AG04449 (cell line): Measurements from ENCODE around the gene VSIR.

Experiments used
- CTCF ChIA-PET: fragments of 350-600 bp; formaldehyde crosslinking; extraction: SDS; loops from one replicate; lab custom pipeline; 2021; ENCODE audit warnings: antibody characterized with exemption; lab: Yijun Ruan, JAX
- POLR2A ChIA-PET: fragments of 400-600, 350-600 bp; formaldehyde crosslinking; extraction: SDS; loops from one replicate; lab custom pipeline; 2020; ENCODE audit warnings: antibody characterized with exemption, inconsistent platforms; lab: Yijun Ruan, JAX
- DNase-seq: peaks from one replicate; pipeline ENCODE4 v3.0.0-alpha.2; 2010; ENCODE audit warnings: low read depth, low spot score
- H3K4me3 ChIP-seq: 2 replicates; pipeline ENCODE4 v1.5.1; 2011; ENCODE audit warnings: low read depth, mild to moderate bottlenecking, control low read depth, low read length
- CTCF ChIP-seq: IDR thresholded peaks from one replicate; pipeline ENCODE4 v1.5.1; 2011; ENCODE audit warnings: mild to moderate bottlenecking, moderate library complexity, low read length, control low read depth, inconsistent platforms; ENCODE audit not compliant: insufficient read depth; ENCODE audit errors: missing control alignments

VSIR gene

GRCh38 chr10:71788954-71789353 lies 15.6 kb upstream of the VSIR start:
- no peak for DNase-seq
- TF ChIP-seq CTCF: no peak
- ChIA-PET POLR2A (no interaction called here), CTCF (no interaction called here)
- no peak overlapping the region for H3K4me3 ChIP-seq

DNA sequence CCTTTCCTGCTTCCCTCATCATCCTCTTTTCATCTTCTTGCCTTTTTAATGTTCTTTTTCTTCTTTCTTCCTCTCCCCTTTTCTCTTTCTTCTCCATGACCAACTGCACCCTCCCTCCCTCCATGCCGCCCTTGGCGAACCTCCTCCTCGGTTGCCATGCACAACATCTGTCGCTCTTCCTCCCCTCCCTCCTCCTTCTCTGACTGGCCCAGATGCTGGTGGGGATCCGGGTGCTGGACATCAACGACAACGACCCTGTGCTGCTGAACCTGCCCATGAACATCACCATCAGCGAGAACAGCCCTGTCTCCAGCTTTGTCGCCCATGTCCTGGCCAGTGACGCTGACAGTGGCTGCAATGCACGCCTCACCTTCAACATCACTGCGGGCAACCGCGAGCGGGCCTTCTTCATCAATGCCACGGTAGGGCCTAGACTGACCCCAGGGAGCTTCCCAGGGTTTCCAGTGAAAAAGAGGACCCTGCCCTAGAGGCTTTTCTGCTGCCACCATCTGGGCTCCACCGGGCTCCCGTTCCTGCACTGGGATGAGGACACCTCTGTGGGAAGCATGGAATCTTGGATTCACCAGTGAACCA lies 11.5 kb upstream of the VSIR start:
- DNase-seq: no peak
- no peak overlapping the region for H3K4me3 ChIP-seq
- POLR2A ChIA-PET: no interaction called here
- CTCF ChIA-PET: interaction anchor here (1.4 to 6.0 kb wide), 2 partner anchors 9 to 12 kb away, joined by 4 to 31 read pairs; partner anchors contain the start of gene VSIR
- TF ChIP-seq CTCF: no peak

- no peak for TF ChIP-seq CTCF
- DNase-seq: no peak
- no peak overlapping the region for H3K4me3 ChIP-seq
- ChIA-PET POLR2A (no interaction called here), CTCF (interaction anchor here (6.0 kb wide), 1 partner anchor 12 kb away, joined by 31 read pairs; the partner anchor contains the start of gene VSIR)
These were observed 10.8 kb upstream of the VSIR start for GRCh38 chr10:71783917-71784678.

DNA sequence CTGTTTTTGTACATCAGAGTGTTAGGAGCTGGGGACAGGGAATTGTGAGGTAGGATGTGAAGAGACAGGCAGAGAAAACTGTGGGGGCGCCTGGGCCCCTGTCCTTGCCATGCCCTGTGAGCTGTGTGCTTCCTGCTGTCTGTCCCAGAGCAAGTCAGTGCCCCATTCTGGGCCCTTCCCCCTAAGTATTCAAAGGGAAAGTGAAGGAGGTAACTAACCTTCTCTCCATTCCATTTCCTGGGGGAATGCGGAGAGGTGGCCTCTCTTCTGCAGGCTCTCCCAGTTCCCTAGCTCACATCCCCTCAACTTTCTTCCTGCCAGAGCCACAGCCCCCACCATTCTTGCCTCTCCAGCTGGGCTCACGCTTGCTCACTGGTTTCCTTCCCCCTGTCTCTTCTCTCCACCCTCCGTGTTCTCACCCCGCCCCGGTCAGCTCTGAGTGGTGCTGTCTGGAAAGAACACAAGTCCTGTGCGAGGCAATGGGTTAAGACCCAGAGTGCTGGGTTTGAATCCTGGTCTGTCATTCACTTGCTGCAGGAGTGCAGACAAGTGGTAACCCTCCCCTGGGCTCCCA lies 9.7 kb upstream of the VSIR start:
- ChIA-PET POLR2A (no interaction called here), CTCF (interaction anchor here (0.9 to 6.0 kb wide), 2 partner anchors 10 to 29 kb away, joined by 3 to 31 read pairs; partner anchors contain the start of gene VSIR)
- no peak overlapping the region for H3K4me3 ChIP-seq

DNA sequence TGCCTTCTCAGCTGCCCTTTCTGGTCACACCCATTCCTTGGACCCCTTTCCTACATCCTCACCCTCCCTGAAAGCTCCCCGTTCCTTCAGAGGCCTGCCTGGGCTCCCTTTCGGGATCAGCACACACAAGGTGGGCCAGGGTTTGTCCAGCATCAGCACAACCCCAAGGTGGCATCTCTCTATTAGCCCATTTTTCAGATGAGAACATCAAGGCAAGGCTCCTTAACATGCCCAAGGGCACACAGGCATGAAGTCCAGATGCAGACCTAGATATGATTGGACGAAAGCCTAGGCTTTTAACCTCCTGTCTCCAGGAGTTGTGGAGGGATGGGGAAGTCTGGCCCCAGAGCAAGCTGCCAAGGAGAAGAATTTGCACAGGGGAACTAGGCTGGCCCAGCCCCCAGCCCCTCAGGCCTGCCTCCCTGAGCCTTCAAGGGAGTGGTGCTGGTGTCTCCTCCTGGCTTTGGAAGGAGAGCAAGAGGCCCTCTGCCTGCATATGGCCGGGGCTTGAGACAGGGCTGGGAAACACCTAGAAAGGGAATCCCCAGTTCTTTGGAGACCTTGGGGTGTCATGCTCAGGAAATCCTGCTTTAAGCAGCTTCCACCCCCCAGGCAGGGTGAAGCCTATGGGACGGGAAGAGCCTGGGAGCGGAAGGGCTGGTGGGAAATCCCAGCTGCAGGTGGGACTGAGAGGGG lies 9.0 kb upstream of the VSIR start:
- H3K4me3 ChIP-seq: no peak overlapping the region
- TF ChIP-seq CTCF: no peak
- ChIA-PET CTCF (interaction anchor here (1.0 to 6.0 kb wide), 2 partner anchors 10 to 56 kb away, joined by 4 to 31 read pairs; partner anchors contain the start of gene VSIR), POLR2A (no interaction called here)
- DNase-seq: no peak

More for the DNA sequence above, 9.7 kb upstream of the VSIR start:
- no peak for TF ChIP-seq CTCF
- no peak for DNase-seq
